Common myeloid progenitor, CD34-positive (primary cell): Measurements from ENCODE around the gene SNCAIP.

Experiments
- CTCF ChIA-PET: fragments of 350-600 bp; sonication (Branson Sonifier 250); formaldehyde crosslinking; loops from one replicate; lab custom pipeline; 2021; ENCODE audit warnings: antibody characterized with exemption; lab: Charles Lee
- POLR2A ChIA-PET: fragments of 350-600 bp; sonication (Branson Sonifier 250); formaldehyde crosslinking; loops from one replicate; lab custom pipeline; 2021; ENCODE audit warnings: antibody characterized with exemption; lab: Charles Lee
- DNase-seq, 3 donors: peaks; one replicate each; pipeline versions ENCODE4 v3.0.0 to v3.0.0-alpha.2; 2013
- H3K27ac ChIP-seq, 2 experiments: 1 replicate in 1 of 2; 2 replicates in 1 of 2; pipeline ENCODE4 v1.7.0; 2013; ENCODE audit warnings: inconsistent platforms in 2 of 2, low read length in 2 of 2, mild to moderate bottlenecking in 2 of 2, low read depth in 1 of 2, moderate library complexity in 1 of 2; ENCODE audit not compliant: severe bottlenecking in 2 of 2, insufficient read depth in 1 of 2, poor library complexity in 1 of 2
- H3K27me3 ChIP-seq, 5 experiments: replicated peaks in 2 of 5; 1 replicate in 3 of 5; 2 replicates in 2 of 5; pipeline versions ENCODE4 v1.6.1 to v1.7.0; 2013; ENCODE audit warnings: low read length in 4 of 5, mild to moderate bottlenecking in 2 of 5, moderate library complexity in 2 of 5, inconsistent platforms in 1 of 5; ENCODE audit not compliant: insufficient read depth in 5 of 5, control insufficient read depth in 4 of 5
- H3K36me3 ChIP-seq, 4 experiments: 1 replicate in 2 of 4; 2 replicates in 2 of 4; pipeline versions ENCODE4 v1.6.1 to v1.7.0; 2013; ENCODE audit warnings: low read length in 3 of 4, control low read depth in 1 of 4, mild to moderate bottlenecking in 1 of 4; ENCODE audit not compliant: control insufficient read depth in 4 of 4, insufficient read depth in 4 of 4
- H3K4me1 ChIP-seq, 4 experiments: 1 replicate in 3 of 4; 2 replicates in 1 of 4; pipeline versions ENCODE4 v1.6.1 to v1.7.1; 2013; ENCODE audit warnings: low read length in 3 of 4, mild to moderate bottlenecking in 3 of 4, control low read depth in 1 of 4, inconsistent platforms in 1 of 4, moderate library complexity in 1 of 4; ENCODE audit not compliant: control insufficient read depth in 4 of 4, insufficient read depth in 4 of 4; ENCODE audit errors: control extremely low read depth in 1 of 4
- H3K4me3 ChIP-seq, 7 experiments: 1 replicate in 4 of 7; 2 replicates in 3 of 7; pipeline versions ENCODE4 v1.5.1 to v1.7.0; 2013; ENCODE audit warnings: mild to moderate bottlenecking in 7 of 7, low read length in 6 of 7, moderate library complexity in 6 of 7, inconsistent platforms in 2 of 7, low read depth in 2 of 7, control low read depth in 1 of 7; ENCODE audit not compliant: insufficient read depth in 4 of 7, control insufficient read depth in 1 of 7; ENCODE audit errors: extremely low read depth in 1 of 7
- H3K9me3 ChIP-seq, 5 experiments: 1 replicate in 4 of 5; 2 replicates in 1 of 5; pipeline versions ENCODE4 v1.6.1 to v1.7.1; 2013; ENCODE audit warnings: low read length in 4 of 5, mild to moderate bottlenecking in 2 of 5, inconsistent platforms in 1 of 5, low read depth in 1 of 5, moderate library complexity in 1 of 5; ENCODE audit not compliant: control insufficient read depth in 4 of 5, insufficient read depth in 2 of 5; ENCODE audit errors: control extremely low read depth in 1 of 5
- WGBS: methylation state at CpG from one replicate; pipeline ENCODE4 v1.1.5; 2013; ENCODE audit not compliant: insufficient coverage; 5-methylcytosine and 5-hydroxymethylcytosine counted together

Gene SNCAIP

GRCh38 chr5:122423221-122423620 lies 111.2 kb downstream of the SNCAIP start:
- POLR2A ChIA-PET = no interaction called here
- H3K27ac ChIP-seq = no peak overlapping the region
- H3K4me1 ChIP-seq = no peaks in the 10 kb centered on the region
- no peaks in the 10 kb centered on the region for H3K36me3 ChIP-seq
- 100% methylated on average over 2 of the region's 4 CpGs for WGBS
- no peaks in the 10 kb centered on the region for H3K27me3 ChIP-seq
- no peak for DNase-seq
- CTCF ChIA-PET = interaction anchor here (0.8 kb wide), 1 partner anchor 11 kb away, joined by 3 read pairs; no protein-coding TSS in a partner anchor
- H3K4me3 ChIP-seq = no peak overlapping the region
- H3K9me3 ChIP-seq = no peaks in the 10 kb centered on the region

- Histone ChIP-seq H3K36me3 (no peaks in the 10 kb centered on the region), H3K27ac (no peak overlapping the region), H3K27me3 (no peaks in the 10 kb centered on the region), H3K9me3 (no peaks in the 10 kb centered on the region), H3K4me1 (no peaks in the 10 kb centered on the region), H3K4me3 (no peak overlapping the region)
- no peak for DNase-seq
- WGBS = 100% methylated on average over 1 of the region's 1 CpG
- ChIA-PET POLR2A (no interaction called here), CTCF (no interaction called here)
Measured at GRCh38 chr5:122424132-122424531, 112.1 kb downstream of the SNCAIP start.

- Histone ChIP-seq H3K9me3 (no peaks in the 10 kb centered on the region), H3K36me3 (no peaks in the 10 kb centered on the region), H3K27ac (no peak overlapping the region), H3K4me1 (no peaks in the 10 kb centered on the region), H3K27me3 (no peaks in the 10 kb centered on the region), H3K4me3 (no peak overlapping the region)
- DNase-seq = no peak
- POLR2A ChIA-PET = no interaction called here
- CTCF ChIA-PET = no interaction called here
- WGBS = no CpG with 5 or more reads among the region's 3 CpGs
Measured at GRCh38 chr5:122426301-122426700, 114.3 kb downstream of the SNCAIP start.

GRCh38 chr5:122427621-122428020 lies 115.6 kb downstream of the SNCAIP start:
- no peaks in the 10 kb centered on the region for H3K27me3 ChIP-seq
- ChIA-PET CTCF (no interaction called here), POLR2A (no interaction called here)
- WGBS = no CpG with 5 or more reads among the region's 2 CpGs
- H3K27ac ChIP-seq = no peak overlapping the region
- no peaks in the 10 kb centered on the region for H3K4me1 ChIP-seq
- H3K9me3 ChIP-seq = no peaks in the 10 kb centered on the region
- H3K4me3 ChIP-seq = no peak overlapping the region
- DNase-seq = no peak
- H3K36me3 ChIP-seq = no peaks in the 10 kb centered on the region

- WGBS = 91% methylated on average over 5 of the region's 7 CpGs
- Histone ChIP-seq H3K4me1 (no peaks in the 10 kb centered on the region), H3K27ac (no peak overlapping the region), H3K4me3 (no peak overlapping the region), H3K27me3 (no peaks in the 10 kb centered on the region), H3K9me3 (no peaks in the 10 kb centered on the region), H3K36me3 (no peaks in the 10 kb centered on the region)
- CTCF ChIA-PET = no interaction called here
- no peak for DNase-seq
- POLR2A ChIA-PET = no interaction called here
Measured at GRCh38 chr5:122429545-122430318, 117.7 kb downstream of the SNCAIP start.

GRCh38 chr5:122430319-122430586 lies 118.2 kb downstream of the SNCAIP start:
- CTCF ChIA-PET = no interaction called here
- WGBS = 100% methylated on average over 1 of the region's 2 CpGs
- H3K9me3 ChIP-seq = no peaks in the 10 kb centered on the region
- POLR2A ChIA-PET = no interaction called here
- DNase-seq = no peak
- no peak overlapping the region for H3K27ac ChIP-seq
- H3K4me1 ChIP-seq = no peaks in the 10 kb centered on the region
- no peak overlapping the region for H3K4me3 ChIP-seq
- no peaks in the 10 kb centered on the region for H3K36me3 ChIP-seq
- no peaks in the 10 kb centered on the region for H3K27me3 ChIP-seq

- no peaks in the 10 kb centered on the region for H3K27me3 ChIP-seq
- ChIA-PET CTCF (no interaction called here), POLR2A (no interaction called here)
- no peak for DNase-seq
- no peak overlapping the region for H3K4me3 ChIP-seq
- H3K9me3 ChIP-seq = no peaks in the 10 kb centered on the region
- no CpG with 5 or more reads among the region's 1 CpG for WGBS
- H3K4me1 ChIP-seq = no peaks in the 10 kb centered on the region
- H3K27ac ChIP-seq = no peak overlapping the region
- no peaks in the 10 kb centered on the region for H3K36me3 ChIP-seq
Measured at GRCh38 chr5:122431298-122431697, 119.3 kb downstream of the SNCAIP start.
